Caco-2 (cell line): ENCODE data around the gene CXCL10. TPM values are rescaled to one million over a fixed set of nuclear protein-coding genes. Genes with fewer than 3 reads are reported as not detected.

ENCODE experiments used
- BruUV-seq: library from RNA; stranded (reverse); fragments of 400-500 nt; replicated peaks from 2 replicates; lab custom pipeline; 2021; lab: Mats Ljungman, UMichigan
- CTCF ChIA-PET: fragments of 300-600 bp; sonication (Branson Sonifier 250); formaldehyde crosslinking; loops from one replicate; lab custom pipeline; 2022; ENCODE audit warnings: antibody characterized with exemption; lab: Charles Lee
- POLR2A ChIA-PET: fragments of 300-600 bp; sonication (Branson Sonifier 250); formaldehyde crosslinking; loops from one replicate; lab custom pipeline; 2022; ENCODE audit warnings: antibody characterized with exemption; lab: Charles Lee
- DNase-seq, 2 experiments: peaks; one replicate each; pipeline versions ENCODE4 v3.0.0 to v3.0.0-alpha.2; 2020 to 2022
- H3K27me3 ChIP-seq: replicated peaks from 2 replicates; pipeline ENCODE4 v1.6.0; 2011; ENCODE audit warnings: low read length; ENCODE audit not compliant: control insufficient read depth, insufficient read depth
- H3K36me3 ChIP-seq: 2 replicates; pipeline ENCODE4 v1.5.1; 2011; ENCODE audit warnings: low read length; ENCODE audit not compliant: control insufficient read depth, insufficient read depth
- H3K4me1 ChIP-seq: fragments of 250-450 bp; sonication (Bioruptor Pico); 2 replicates; pipeline ENCODE4 v1.5.1; 2020; ENCODE audit warnings: mild to moderate bottlenecking
- H3K4me3 ChIP-seq: 2 replicates; pipeline ENCODE4 v1.5.1; 2011; ENCODE audit warnings: low read depth, mild to moderate bottlenecking, control low read depth, low read length
- H3K9me3 ChIP-seq: fragments of 250-450 bp; sonication (Bioruptor Pico); 2 replicates; pipeline ENCODE4 v1.5.1; 2020; ENCODE audit warnings: mild to moderate bottlenecking, moderate library complexity
- H3K27ac Mint-ChIP-seq: one replicate; pipeline ENCODE4 v1.8.0; 2022; ENCODE audit warnings: mixed read lengths; ENCODE audit not compliant: unreplicated experiment
- H3K27me3 Mint-ChIP-seq: one replicate; pipeline ENCODE4 v1.8.0; 2022; ENCODE audit warnings: mixed read lengths; ENCODE audit not compliant: insufficient read depth, unreplicated experiment
- H3K36me3 Mint-ChIP-seq: one replicate; pipeline ENCODE4 v1.8.0; 2022; ENCODE audit warnings: mild to moderate bottlenecking, mixed read lengths; ENCODE audit not compliant: insufficient read depth, unreplicated experiment
- H3K4me1 Mint-ChIP-seq: one replicate; pipeline ENCODE4 v1.8.0; 2022; ENCODE audit warnings: low read depth, mixed read lengths; ENCODE audit not compliant: unreplicated experiment
- H3K4me3 Mint-ChIP-seq: one replicate; pipeline ENCODE4 v1.8.0; 2022; ENCODE audit warnings: mild to moderate bottlenecking, moderate library complexity, mixed read lengths; ENCODE audit not compliant: unreplicated experiment
- H3K9me3 Mint-ChIP-seq: one replicate; pipeline ENCODE4 v1.8.0; 2022; ENCODE audit warnings: mixed read lengths; ENCODE audit not compliant: unreplicated experiment
- CTCF ChIP-seq, 2 experiments: fragments of 200-600 bp in 1 of 2; IDR thresholded peaks; 1 replicate in 1 of 2; 2 replicates in 1 of 2; pipeline versions ENCODE4 v1.5.1 to v1.8.0; 2011 to 2022; ENCODE audit warnings: antibody characterized with exemption in 1 of 2, control low read depth in 1 of 2, inconsistent platforms in 1 of 2, low read depth in 1 of 2, low read length in 1 of 2, mild to moderate bottlenecking in 1 of 2, moderate library complexity in 1 of 2; ENCODE audit not compliant: insufficient read depth in 1 of 2, severe bottlenecking in 1 of 2, unreplicated experiment in 1 of 2
- intact Hi-C: fragments of 100-400 bp; cut with micrococcal nuclease; formaldehyde crosslinking; loops from one replicate; pipeline ENCODE4 v1.10.0; 2022; ENCODE audit not compliant: unreplicated experiment
- total RNA-seq: library from RNA; stranded (reverse); gene quantifications from 2 replicates; pipeline ENCODE4 v1.2.3, GENCODE V29; 2022

The CXCL10 gene
- total RNA-seq, 1 experiment from 2014 or later, result not detected

- no peak for DNase-seq
- BruUV-seq, result no TSS peak
- Histone ChIP-seq H3K4me1 (peaks cover 39% of the 10 kb centered on the region), H3K4me3 (no peak overlapping the region), H3K9me3 (no peaks in the 10 kb centered on the region), H3K36me3 (no peaks in the 10 kb centered on the region), H3K27me3 (no peaks in the 10 kb centered on the region)
- intact Hi-C loops, result no loop called here
- H3K4me1 Mint-ChIP-seq, result peaks cover 17% of the 10 kb centered on the region
- ChIA-PET POLR2A (no interaction called here), CTCF (no interaction called here)
- H3K36me3 Mint-ChIP-seq, result no peaks in the 10 kb centered on the region
- no peak overlapping the region for H3K4me3 Mint-ChIP-seq
- peaks cover 19% of the 10 kb centered on the region for H3K9me3 Mint-ChIP-seq
- no peaks in the 10 kb centered on the region for H3K27me3 Mint-ChIP-seq
- no peak for TF ChIP-seq CTCF (IDR thresholded peaks at IDR 0.05; ENCODE audit: insufficient read depth in 1 of 2, low read depth in 1 of 2, low read length in 1 of 2, severe bottlenecking in 1 of 2, unreplicated experiment in 1 of 2)
- peak overlapping the region; percentile 51 for H3K27ac Mint-ChIP-seq
Measured at GRCh38 chr4:76003035-76003434, 20.3 kb downstream of the CXCL10 start.

- peak in 1 of 2 experiments; percentile 41 for DNase-seq
- CTCF ChIA-PET, result no interaction called here
- no TSS peak for BruUV-seq
Measured at GRCh38 chr4:76002176-76002575, 21.1 kb downstream of the CXCL10 start.

GRCh38 chr4:76001700-76002099 lies 21.6 kb downstream of the CXCL10 start:
- Histone ChIP-seq H3K4me1 (peaks cover 26% of the 10 kb centered on the region), H3K27me3 (no peaks in the 10 kb centered on the region), H3K4me3 (no peak overlapping the region), H3K9me3 (no peaks in the 10 kb centered on the region), H3K36me3 (no peaks in the 10 kb centered on the region)
- no peak for TF ChIP-seq CTCF (IDR thresholded peaks at IDR 0.05; ENCODE audit: insufficient read depth in 1 of 2, low read depth in 1 of 2, low read length in 1 of 2, severe bottlenecking in 1 of 2, unreplicated experiment in 1 of 2)
- no peak for DNase-seq
- Mint-ChIP-seq H3K27me3 (no peaks in the 10 kb centered on the region), H3K36me3 (no peaks in the 10 kb centered on the region), H3K9me3 (peaks cover 19% of the 10 kb centered on the region), H3K4me3 (no peak overlapping the region), H3K4me1 (peaks cover 9% of the 10 kb centered on the region), H3K27ac (no peak overlapping the region)
- POLR2A ChIA-PET, result no interaction called here
- CTCF ChIA-PET, result no interaction called here
- intact Hi-C loops, result no loop called here
- no TSS peak for BruUV-seq

More at GRCh38 chr4:76002176-76002575, 21.1 kb downstream of the CXCL10 start:
- no peaks in the 10 kb centered on the region for H3K36me3 Mint-ChIP-seq
- H3K9me3 ChIP-seq, result no peaks in the 10 kb centered on the region
- intact Hi-C loops, result no loop called here
- H3K9me3 Mint-ChIP-seq, result peaks cover 19% of the 10 kb centered on the region
- no peak for TF ChIP-seq CTCF (IDR thresholded peaks at IDR 0.05; ENCODE audit: insufficient read depth in 1 of 2, low read depth in 1 of 2, low read length in 1 of 2, severe bottlenecking in 1 of 2, unreplicated experiment in 1 of 2)
- H3K4me3 ChIP-seq, result no peak overlapping the region
- POLR2A ChIA-PET, result no interaction called here
- H3K4me1 Mint-ChIP-seq, result peaks cover 13% of the 10 kb centered on the region
- H3K4me3 Mint-ChIP-seq, result no peak overlapping the region
- no peaks in the 10 kb centered on the region for H3K27me3 ChIP-seq
- no peaks in the 10 kb centered on the region for H3K27me3 Mint-ChIP-seq
- H3K36me3 ChIP-seq, result no peaks in the 10 kb centered on the region
- peak overlapping the region; percentile 51 for H3K27ac Mint-ChIP-seq
- peaks cover 31% of the 10 kb centered on the region for H3K4me1 ChIP-seq
